ENCODE data around the gene NDUFA3.

The NDUFA3 gene

DNA sequence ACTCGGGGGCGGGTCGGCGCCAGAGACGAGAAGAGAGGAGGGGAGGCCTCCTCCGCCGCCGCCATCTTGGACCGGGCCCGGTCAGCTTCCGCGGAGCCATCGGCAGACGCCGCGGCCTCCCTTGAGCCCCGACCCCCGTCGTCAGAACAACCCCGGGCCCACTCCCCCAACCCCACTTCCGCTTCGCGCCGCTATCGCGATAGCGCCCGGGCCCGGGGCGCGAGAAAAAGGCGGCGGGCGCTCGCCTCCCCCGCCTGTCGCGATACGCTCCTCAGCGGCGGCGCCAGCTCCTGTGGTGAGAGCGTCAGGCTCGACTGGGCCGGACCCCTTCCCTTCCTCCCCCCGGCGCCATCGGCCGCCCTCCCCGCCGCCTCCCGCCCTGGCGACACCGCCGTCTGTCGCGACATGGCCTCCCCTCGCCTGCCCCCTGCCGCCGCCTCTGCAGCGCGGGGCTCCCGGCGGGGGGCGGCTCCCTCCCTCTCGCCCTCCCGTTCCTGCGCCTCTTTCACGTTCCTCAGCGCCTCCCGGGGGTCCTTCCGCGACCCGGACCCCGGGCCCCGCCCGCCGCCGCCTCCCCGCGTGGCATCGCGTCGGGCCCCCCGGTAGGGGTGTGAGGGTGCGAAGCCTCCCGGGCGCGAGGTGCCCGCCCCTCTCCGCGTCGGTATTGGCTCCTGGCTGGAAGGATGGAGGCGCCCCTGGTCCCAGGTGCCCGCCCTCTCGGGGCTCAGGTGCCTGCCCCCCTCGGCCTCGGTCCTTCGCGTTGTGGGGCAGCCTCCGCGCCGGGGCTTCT, 35.2 kb downstream of the NDUFA3 start, which contains the start of gene CNOT3:
Gene CNOT3 (plus strand): TSS at position 64 of the 790 bp plus-strand sequence. CDS start 5,217 bp downstream, outside the sequence.
- no peak for FAIRE-seq
- DNase-seq (ENCODE audit: insufficient read length, low spot score) = no peak

GRCh38 chr19:54138489-54139256, 36.0 kb downstream of the NDUFA3 start:
- FAIRE-seq = no peak
- no peak for DNase-seq (ENCODE audit: insufficient read length, low spot score)

- no peak for DNase-seq (ENCODE audit: insufficient read length, low spot score)
- no peak for FAIRE-seq
These were observed 38.7 kb downstream of the NDUFA3 start for GRCh38 chr19:54141356-54141755.

DNA sequence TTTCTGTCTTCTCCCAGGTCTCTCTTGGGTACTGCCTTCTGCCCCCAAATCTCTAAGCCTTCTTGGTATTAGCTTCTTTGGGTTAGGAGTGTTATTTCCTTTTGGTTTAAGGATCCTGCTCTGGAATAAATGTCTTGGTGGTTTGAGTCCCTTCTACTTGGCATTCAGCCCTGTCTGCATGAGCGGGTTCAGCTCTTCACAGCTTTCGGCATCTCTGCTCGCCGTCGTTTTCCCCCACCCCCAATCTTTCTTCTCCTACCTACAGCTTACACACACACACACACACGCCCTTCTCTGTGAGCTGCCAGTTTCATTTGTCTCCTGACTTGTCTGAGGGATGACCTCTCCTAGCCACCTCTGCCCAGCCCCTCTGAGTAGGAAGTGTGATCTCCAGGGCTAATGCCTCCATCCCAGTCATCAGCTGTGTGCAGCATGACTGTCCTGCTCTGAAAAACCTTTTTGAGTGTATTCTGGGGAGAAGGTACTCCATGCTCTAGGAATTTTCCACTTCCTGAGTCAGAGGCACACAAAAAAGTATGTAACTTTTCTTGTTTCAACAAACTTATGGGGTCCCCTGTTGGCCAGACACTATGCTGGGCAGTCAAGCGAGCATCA, 39.6 kb downstream of the NDUFA3 start:
- FAIRE-seq (no peak), DNase-seq (ENCODE audit: insufficient read length, low spot score) (no peak)

DNA sequence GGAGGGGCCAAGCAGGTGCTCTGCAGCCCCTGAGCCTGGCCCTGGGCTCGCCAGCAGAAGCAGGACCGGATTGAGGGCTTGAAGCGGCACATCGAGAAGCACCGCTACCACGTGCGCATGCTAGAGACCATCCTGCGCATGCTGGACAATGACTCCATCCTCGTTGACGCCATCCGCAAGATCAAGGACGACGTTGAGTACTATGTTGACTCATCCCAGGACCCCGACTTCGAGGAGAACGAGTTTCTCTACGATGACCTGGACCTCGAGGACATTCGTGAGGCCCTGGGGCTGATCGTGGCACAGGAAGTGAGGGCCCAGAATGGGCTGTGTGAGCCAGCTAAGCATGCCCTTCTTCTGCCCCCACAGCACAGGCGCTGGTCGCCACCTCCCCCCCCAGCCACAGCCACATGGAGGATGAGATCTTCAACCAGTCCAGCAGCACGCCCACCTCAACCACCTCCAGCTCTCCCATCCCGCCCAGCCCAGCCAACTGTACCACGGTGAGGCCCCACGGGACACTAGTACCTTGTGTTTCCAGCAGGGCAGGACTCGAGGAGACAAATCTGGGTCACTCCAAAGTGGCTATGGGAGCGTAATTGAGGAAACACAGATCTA, 43.0 kb downstream of the NDUFA3 start:
- FAIRE-seq (no peak), DNase-seq (ENCODE audit: insufficient read length, low spot score) (no peak)

DNA sequence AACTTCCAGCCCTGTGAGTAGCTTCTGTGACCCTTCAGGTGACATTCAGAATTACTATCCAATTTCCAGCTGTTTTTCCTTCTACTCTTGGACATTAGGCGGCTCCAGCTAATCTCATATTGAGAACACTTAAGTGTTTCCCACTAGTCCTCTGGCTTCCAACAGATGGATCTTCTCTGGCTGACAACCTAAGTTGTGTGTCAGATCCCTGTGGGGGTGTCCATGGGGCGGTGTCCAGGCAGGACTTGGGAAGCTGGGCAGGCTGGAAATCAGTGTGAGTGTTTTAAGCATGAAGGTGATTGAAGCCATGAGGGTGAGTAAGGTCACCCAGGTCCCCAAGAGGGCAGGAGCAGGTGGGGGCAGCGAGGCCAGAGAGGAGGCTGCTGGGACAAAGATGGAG, 45.0 kb downstream of the NDUFA3 start:
- FAIRE-seq (no peak), DNase-seq (ENCODE audit: insufficient read length, low spot score) (no peak)

DNA sequence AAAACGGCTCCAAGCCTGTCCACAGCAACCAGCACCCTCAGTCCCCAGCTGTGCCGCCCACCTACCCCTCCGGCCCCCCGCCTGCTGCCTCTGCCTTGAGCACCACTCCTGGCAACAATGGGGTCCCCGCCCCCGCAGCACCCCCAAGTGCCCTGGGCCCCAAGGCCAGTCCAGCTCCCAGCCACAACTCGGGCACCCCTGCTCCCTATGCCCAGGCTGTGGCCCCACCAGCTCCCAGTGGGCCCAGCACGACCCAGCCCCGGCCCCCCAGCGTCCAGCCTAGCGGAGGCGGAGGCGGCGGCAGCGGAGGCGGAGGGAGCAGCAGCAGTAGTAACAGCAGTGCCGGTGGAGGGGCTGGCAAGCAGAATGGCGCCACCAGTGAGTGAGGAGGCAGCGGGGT, 45.5 kb downstream of the NDUFA3 start:
- no peak for DNase-seq (ENCODE audit: insufficient read length, low spot score)
- no peak for FAIRE-seq

DNA sequence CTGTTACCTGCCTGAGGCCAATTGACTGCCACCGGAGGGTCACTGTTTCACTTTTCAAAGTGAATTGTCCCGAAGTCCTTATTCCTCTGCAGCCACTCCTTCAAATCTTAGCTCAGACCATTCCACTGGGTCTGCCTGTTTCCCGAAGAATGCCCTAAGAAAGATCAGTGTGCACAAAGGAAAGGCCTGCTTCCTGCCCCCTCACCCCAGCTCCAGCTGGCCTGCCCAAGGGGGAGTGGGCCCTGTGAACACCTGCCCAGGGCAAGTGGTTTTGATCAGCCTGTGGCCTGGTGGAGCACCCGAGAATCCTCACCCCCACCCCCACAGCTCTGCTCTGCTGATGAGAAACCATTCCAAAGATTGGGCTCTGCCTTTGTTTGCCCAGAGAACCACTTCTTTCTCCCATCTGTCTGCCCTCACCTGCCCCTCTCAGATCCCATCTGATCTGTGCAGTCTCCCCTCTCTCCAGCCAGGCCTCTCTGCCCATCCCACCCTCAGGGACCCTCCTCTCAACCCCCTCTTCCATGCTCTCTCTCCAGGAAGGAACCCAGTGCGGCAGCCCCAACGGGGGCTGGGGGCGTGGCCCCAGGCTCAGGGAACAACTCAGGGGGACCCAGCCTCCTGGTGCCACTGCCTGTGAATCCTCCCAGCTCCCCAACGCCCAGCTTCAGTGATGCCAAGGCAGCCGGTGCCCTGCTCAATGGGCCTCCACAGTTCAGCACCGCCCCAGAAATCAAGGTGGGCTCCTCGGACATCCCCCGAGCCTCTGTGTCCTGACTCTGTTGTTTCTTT, 46.6 kb downstream of the NDUFA3 start:
- no peak for FAIRE-seq
- no peak for DNase-seq (ENCODE audit: insufficient read length, low spot score)

GRCh38 chr19:54151362-54152035, 48.8 kb downstream of the NDUFA3 start:
- DNase-seq (ENCODE audit: insufficient read length, low spot score) = no peak
- no peak for FAIRE-seq

DNA sequence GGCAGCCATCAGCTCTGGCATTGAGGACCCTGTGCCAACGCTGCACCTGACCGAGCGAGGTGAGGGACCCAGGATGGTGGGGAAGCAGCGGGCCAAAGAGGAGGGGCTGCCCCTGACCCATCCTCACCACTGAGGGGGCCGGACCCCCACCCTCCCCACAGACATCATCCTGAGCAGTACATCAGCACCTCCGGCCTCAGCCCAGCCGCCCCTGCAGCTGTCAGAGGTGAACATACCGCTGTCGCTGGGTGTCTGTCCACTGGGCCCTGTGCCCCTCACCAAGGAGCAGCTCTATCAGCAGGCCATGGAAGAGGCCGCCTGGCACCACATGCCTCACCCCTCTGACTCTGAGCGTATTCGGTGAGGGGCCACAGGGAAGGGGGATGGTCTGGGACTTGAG, 49.6 kb downstream of the NDUFA3 start:
- DNase-seq (ENCODE audit: insufficient read length, low spot score) (no peak), FAIRE-seq (no peak)

DNA sequence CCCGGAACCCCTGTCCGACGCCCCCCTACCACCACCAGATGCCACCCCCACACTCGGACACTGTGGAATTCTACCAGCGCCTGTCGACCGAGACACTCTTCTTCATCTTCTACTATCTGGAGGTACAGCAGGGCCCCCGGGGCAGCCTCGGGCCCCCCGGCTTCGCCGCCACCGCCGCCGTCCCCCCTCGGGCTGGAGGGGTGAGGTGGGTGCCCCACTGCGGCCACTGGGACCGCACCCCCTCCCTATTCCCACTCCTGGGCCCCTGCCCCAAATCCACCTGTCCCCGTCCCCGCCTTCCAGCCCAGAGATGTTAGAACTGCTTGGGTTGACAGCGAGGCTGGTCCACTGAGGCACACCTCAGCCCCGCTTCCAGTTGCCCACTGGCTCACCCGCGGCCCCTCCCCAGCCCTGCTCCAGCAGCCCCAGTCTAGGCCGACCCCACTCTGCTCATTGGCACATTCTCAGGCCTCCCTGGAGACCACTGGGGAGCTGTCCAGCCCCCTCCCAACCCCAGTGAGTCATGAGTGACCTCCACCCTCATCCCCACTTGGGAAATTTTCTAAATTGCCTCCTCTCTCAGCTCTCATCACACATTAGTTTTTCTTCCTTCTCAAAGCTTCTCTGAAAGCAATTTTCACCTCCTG, 50.3 kb downstream of the NDUFA3 start:
- no peak for FAIRE-seq
- no peak for DNase-seq (ENCODE audit: insufficient read length, low spot score)

DNA sequence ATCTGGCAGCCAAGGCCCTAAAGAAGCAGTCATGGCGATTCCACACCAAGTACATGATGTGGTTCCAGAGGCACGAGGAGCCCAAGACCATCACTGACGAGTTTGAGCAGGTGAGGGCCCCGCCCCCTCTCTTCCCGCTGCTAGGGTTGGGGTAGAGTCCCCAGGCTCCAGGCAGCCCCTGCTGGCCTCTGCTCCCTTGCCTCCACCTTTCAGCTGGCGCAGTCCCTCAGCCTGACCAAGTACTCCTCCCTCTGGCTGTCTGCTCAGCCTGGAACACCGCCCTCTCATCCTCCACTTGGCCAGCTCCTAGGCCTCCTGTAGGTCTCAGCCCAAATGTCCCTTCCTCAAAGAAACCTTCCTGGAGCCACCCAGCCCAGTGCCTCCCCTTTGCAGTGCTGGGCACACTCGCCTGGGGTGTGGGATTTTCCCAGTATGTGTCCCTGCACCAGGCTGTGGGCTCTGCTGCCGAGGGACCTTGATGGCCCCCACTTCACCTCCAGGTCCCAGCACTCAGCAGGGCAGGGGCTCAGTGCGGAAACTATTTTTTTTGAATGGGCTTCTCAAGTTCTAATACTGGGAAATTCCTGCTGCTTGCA, 51.2 kb downstream of the NDUFA3 start:
- FAIRE-seq (no peak), DNase-seq (ENCODE audit: insufficient read length, low spot score) (no peak)

- FAIRE-seq = no peak
- DNase-seq (ENCODE audit: insufficient read length, low spot score) = no peak
These were observed 52.1 kb downstream of the NDUFA3 start for GRCh38 chr19:54154603-54155345.

DNA sequence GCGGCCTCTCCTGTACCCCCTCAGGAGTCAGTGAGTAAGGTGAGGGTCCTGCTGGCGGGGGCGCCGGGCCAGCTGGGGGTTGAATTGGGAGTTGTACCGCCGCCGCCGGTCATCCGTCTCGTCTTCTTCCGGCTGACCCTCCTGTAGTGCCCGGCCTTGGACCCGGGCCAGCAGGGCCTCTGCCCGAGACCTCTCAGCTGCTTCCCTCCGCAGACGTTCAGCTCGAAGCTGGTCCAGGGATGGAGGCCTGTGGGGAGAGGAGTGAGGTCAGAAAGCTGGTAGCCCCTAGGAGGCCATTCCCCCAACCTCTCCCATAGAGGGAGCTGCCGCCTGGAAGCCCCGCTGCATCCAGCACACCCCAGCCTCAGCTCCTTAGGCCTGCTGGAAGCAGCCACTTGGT, 53.0 kb downstream of the NDUFA3 start:
- FAIRE-seq = no peak
- DNase-seq (ENCODE audit: insufficient read length, low spot score) = no peak

DNA sequence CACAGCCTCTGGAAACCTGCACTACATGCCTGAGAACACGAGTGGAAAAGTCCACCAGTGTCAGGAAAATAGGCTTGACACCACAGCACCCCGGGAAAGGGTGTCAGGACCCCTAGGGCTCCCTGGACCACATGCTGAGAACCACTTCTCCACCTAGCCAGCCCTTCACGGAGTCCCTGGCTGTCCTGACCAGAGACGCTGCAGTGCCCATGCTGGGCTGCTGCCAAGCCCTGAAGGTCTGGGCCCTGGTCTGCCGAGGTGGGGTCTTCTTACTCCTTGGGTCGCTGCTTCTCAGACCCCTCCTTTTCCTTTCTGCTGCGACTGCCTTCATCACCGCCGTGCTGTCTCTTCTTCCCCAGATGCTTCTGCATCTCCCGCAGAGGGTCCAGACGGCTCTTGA, 53.8 kb downstream of the NDUFA3 start:
- DNase-seq (ENCODE audit: insufficient read length, low spot score) = no peak
- FAIRE-seq = no peak

GRCh38 chr19:54156953-54157352, 54.3 kb downstream of the NDUFA3 start:
- no peak for FAIRE-seq
- no peak for DNase-seq (ENCODE audit: insufficient read length, low spot score)

All from HTR-8/SVneo (cell line).